Daoy (cell line): ENCODE data around the gene SPDYC. TPM values are rescaled to one million over a fixed set of nuclear protein-coding genes. Genes with fewer than 3 reads are reported as not detected.

ENCODE experiments used
- total RNA-seq: library from RNA; depleted of rRNA; stranded (reverse); fragments of >200 nt; shearing (Covaris generic); gene quantifications from 2 replicates; pipeline ENCODE4 v1.2.3, GENCODE V29; 2014; rRNA removed

The SPDYC gene
- total RNA-seq, 1 experiment from 2014 or later, result not detected

Other genes with a start within 250 kb of the SPDYC start
- gene PPP2R5B, start 245.5 kb upstream of the SPDYC start, total RNA-seq, result 7.8 and 8.5 TPM in 2 replicates
- not detected in 2 replicates for gene GPHA2, start 234.3 kb upstream of the SPDYC start, total RNA-seq
- not detected in 2 replicates for gene MAJIN, start 198.1 kb upstream of the SPDYC start, total RNA-seq
- gene BATF2, start 173.3 kb upstream of the SPDYC start, total RNA-seq, result 0.51 TPM in 1 of 2 replicates, not detected in the other
- gene ARL2, start 156.1 kb upstream of the SPDYC start, total RNA-seq, result 83.4 and 194 TPM in 2 replicates
- 15.8 and 17.9 TPM in 2 replicates for gene SNX15, start 142.8 kb upstream of the SPDYC start, total RNA-seq
- gene SAC3D1, start 129.0 kb upstream of the SPDYC start, total RNA-seq, result 10.8 and 17.0 TPM in 2 replicates
- not detected in 2 replicates for gene NAALADL1, start 111.7 kb upstream of the SPDYC start, total RNA-seq
- gene CDCA5, start 86.2 kb upstream of the SPDYC start, total RNA-seq, result 75.2 and 77.1 TPM in 2 replicates
- 36.6 and 52.9 TPM in 2 replicates for gene ZFPL1, start 86.0 kb upstream of the SPDYC start, total RNA-seq
- 333 and 361 TPM in 2 replicates for gene VPS51, start 74.0 kb upstream of the SPDYC start, total RNA-seq
- gene TM7SF2, start 58.4 kb upstream of the SPDYC start, total RNA-seq, result 3.2 and 4.0 TPM in 2 replicates
- gene ZNHIT2, start 52.5 kb upstream of the SPDYC start, total RNA-seq, result 18.2 and 36.9 TPM in 2 replicates
- 578 and 654 TPM in 2 replicates for gene FAU, start 48.1 kb upstream of the SPDYC start, total RNA-seq
- gene MRPL49, start 47.9 kb upstream of the SPDYC start, total RNA-seq, result 63.2 and 68.2 TPM in 2 replicates
- gene SYVN1, start 35.7 kb upstream of the SPDYC start, total RNA-seq, result 8.8 and 11.5 TPM in 2 replicates
- gene CAPN1, start 11.7 kb downstream of the SPDYC start, total RNA-seq, result 30.1 and 30.7 TPM in 2 replicates
- 26.5 and 31.2 TPM in 2 replicates for gene POLA2, start 91.7 kb downstream of the SPDYC start, total RNA-seq
- gene CDC42EP2, start 144.6 kb downstream of the SPDYC start, total RNA-seq, result 2.8 and 2.9 TPM in 2 replicates
- gene DPF2, start 163.6 kb downstream of the SPDYC start, total RNA-seq, result 47.7 and 47.8 TPM in 2 replicates
- gene TIGD3, start 184.5 kb downstream of the SPDYC start, total RNA-seq, result 0.34 and 0.42 TPM in 2 replicates
- gene SLC25A45, start 212.4 kb downstream of the SPDYC start, total RNA-seq, result 0.23 TPM in 1 of 2 replicates, not detected in the other
- gene FRMD8, start 216.4 kb downstream of the SPDYC start, total RNA-seq, result 48.9 and 62.3 TPM in 2 replicates